Tibial nerve (tissue), 4 donors: ENCODE results near the gene CCDC169. TPM values are rescaled to one million over a fixed set of nuclear protein-coding genes. Genes with fewer than 3 reads are reported as not detected.
"Not testable (repeated sequence)": the region's sequence is repeated elsewhere in the genome, so short reads cannot be mapped to it uniquely, and the experiment has no call there.

Experiments
- DNase-seq, 2 donors: peaks; one replicate each; pipeline ENCODE4 v3.0.0-alpha.2; 2019; ENCODE audit warnings: low spot score in 2 of 2
- H3K27ac ChIP-seq, 4 donors: fragments of 200-600 bp; sonication (generic) in 3 of 4; one replicate each; pipeline ENCODE4 v1.5.1; 2017 to 2019; ENCODE audit warnings: mild to moderate bottlenecking in 1 of 4
- H3K27me3 ChIP-seq, 2 donors: fragments of 200-600 bp; sonication (generic) in 1 of 2; one replicate each; pipeline versions ENCODE4 v1.5.1 to v1.6.0; 2017 to 2019
- H3K36me3 ChIP-seq, 3 donors: fragments of 200-600 bp; sonication (generic); one replicate each; pipeline ENCODE4 v1.5.1; 2018 to 2019
- H3K4me1 ChIP-seq, 4 donors: fragments of 200-600 bp; sonication (generic) in 3 of 4; one replicate each; pipeline ENCODE4 v1.5.1; 2017 to 2019
- H3K4me3 ChIP-seq, 4 donors: fragments of 200-600 bp; sonication (generic) in 3 of 4; one replicate each; pipeline ENCODE4 v1.5.1; 2017 to 2019; ENCODE audit warnings: mild to moderate bottlenecking in 1 of 4, moderate library complexity in 1 of 4
- H3K9me3 ChIP-seq, 4 donors: fragments of 200-600 bp; sonication (generic) in 3 of 4; one replicate each; pipeline ENCODE4 v1.5.1; 2017 to 2019
- EP300 ChIP-seq, 2 donors: sonication (generic); formaldehyde crosslinking; IDR thresholded peaks; one replicate each; pipeline ENCODE4 v1.6.1; 2017; ENCODE audit warnings: antibody characterized with exemption in 2 of 2, mild to moderate bottlenecking in 1 of 2
- POLR2A ChIP-seq, 2 donors: fragments of 450-650 bp; IDR thresholded peaks; one replicate each; pipeline ENCODE4 v1.6.1; 2017; ENCODE audit warnings: antibody characterized with exemption in 2 of 2, mild to moderate bottlenecking in 2 of 2, moderate library complexity in 2 of 2
- WGBS, 2 donors: methylation state at CpG; one replicate each; pipeline ENCODE4 v1.1.5; 2018; 5-methylcytosine and 5-hydroxymethylcytosine counted together
- total RNA-seq, 4 donors: library from RNA; depleted of rRNA; stranded (reverse); fragments of >200 nt; gene quantifications; one replicate each; pipeline ENCODE4 v1.1.0, GENCODE V29; 2016
- TF ChIP-seq, protein P1 (sequence below), 5 experiments: fragments of 200-600 bp in 3 of 5; fragments of 450-650 bp in 2 of 5; sonication (generic) in 3 of 5; IDR thresholded peaks; one replicate each; pipeline ENCODE4 v1.5.1; 2016 to 2019; ENCODE audit warnings: antibody characterized with exemption in 5 of 5, mild to moderate bottlenecking in 3 of 5, moderate library complexity in 2 of 5

Gene CCDC169
- total RNA-seq, 4 donors from 2014 or later = 0.30 to 0.63 (median 0.39) TPM; not detected in 1

GRCh38 chr13:36313047-36313969 is 15.7 kb upstream of the CCDC169 start:
- TF ChIP-seq EP300 (IDR thresholded peaks at IDR 0.05) = no peak
- TF ChIP-seq, protein P1, sequence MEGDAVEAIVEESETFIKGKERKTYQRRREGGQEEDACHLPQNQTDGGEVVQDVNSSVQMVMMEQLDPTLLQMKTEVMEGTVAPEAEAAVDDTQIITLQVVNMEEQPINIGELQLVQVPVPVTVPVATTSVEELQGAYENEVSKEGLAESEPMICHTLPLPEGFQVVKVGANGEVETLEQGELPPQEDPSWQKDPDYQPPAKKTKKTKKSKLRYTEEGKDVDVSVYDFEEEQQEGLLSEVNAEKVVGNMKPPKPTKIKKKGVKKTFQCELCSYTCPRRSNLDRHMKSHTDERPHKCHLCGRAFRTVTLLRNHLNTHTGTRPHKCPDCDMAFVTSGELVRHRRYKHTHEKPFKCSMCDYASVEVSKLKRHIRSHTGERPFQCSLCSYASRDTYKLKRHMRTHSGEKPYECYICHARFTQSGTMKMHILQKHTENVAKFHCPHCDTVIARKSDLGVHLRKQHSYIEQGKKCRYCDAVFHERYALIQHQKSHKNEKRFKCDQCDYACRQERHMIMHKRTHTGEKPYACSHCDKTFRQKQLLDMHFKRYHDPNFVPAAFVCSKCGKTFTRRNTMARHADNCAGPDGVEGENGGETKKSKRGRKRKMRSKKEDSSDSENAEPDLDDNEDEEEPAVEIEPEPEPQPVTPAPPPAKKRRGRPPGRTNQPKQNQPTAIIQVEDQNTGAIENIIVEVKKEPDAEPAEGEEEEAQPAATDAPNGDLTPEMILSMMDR (IDR thresholded peaks at IDR 0.05) = no peak
- TF ChIP-seq POLR2A (IDR thresholded peaks at IDR 0.05) = no peak
- H3K36me3 ChIP-seq = peaks cover 0 to 72% (median 6%) of the 10 kb centered on the region in 3 donors
- no peak overlapping the region for H3K4me3 ChIP-seq
- no peak for DNase-seq
- H3K27me3 ChIP-seq = no peaks in the 10 kb centered on the region
- H3K9me3 ChIP-seq = no peaks in the 10 kb centered on the region
- 75 to 79% methylated on average over 3 of the region's 3 CpGs for WGBS, 2 donors
- no peaks in the 10 kb centered on the region for H3K4me1 ChIP-seq
- H3K27ac ChIP-seq = no peak overlapping the region

DNA sequence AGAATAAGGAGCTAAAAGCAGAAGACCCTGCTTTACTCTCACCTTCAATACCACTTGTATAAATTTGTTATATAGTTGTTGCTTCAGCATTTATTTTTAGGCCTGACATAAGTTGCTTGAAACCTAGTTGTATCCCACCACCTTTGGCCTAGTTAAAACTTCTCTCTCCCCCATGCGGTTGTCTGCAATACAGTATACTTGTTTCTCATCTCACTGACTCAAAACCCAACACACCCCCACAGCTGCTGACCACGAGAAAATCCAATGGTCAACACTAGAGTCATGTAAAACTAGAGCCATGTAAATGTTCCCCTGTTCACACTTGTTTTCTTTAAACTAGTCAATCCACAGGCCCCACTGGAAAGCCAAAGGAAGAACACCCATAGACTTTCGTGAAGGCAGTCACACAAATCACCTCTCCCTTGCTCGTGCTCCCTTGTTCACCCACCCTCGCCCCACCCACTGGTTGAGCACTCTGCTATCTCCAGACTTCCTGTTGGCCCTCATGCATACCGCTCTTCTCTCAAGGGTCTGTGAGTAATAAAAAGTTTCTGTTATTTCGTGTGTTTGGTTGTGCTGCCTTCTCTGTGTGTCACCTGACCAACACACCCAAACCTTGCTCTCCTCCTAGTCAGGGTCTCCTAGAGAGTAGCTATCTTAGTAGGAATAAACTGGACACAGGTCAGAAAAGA is 12.9 kb upstream of the CCDC169 start:
- Histone ChIP-seq H3K27ac (no peak overlapping the region), H3K9me3 (no peaks in the 10 kb centered on the region), H3K4me1 (no peaks in the 10 kb centered on the region), H3K4me3 (no peak overlapping the region), H3K36me3 (peaks cover 0 to 79% (median 6%) of the 10 kb centered on the region in 3 donors), H3K27me3 (no peaks in the 10 kb centered on the region)
- TF ChIP-seq EP300 (IDR thresholded peaks at IDR 0.05) (no peak), POLR2A (IDR thresholded peaks at IDR 0.05) (no peak)
- TF ChIP-seq, protein P1 (IDR thresholded peaks at IDR 0.05) = no peak
- no peak for DNase-seq
- 91 to 93% methylated on average over 7 of the region's 7 CpGs for WGBS, 2 donors

DNA sequence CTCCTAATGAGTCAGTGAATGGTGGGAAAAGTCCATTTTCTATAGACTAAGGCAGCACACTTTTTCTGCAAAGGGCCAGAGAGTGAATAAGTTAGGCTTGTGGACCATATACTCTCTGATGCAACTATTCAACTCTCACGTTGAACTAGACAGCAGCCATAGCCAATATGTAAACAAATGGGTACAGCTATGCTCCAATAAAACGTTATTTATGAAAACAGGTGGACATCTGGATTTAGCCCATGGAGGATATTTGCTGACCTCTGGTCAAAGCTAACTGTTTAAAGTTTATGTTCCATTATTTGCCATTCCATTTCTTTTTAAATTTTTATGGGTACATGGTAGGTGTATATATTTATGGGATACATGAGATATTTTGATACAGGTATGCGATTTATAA is 4.7 kb upstream of the CCDC169 start:
- 67 to 73% methylated on average over 3 of the region's 3 CpGs for WGBS, 2 donors
- peaks cover 0 to 23% (median 0%) of the 10 kb centered on the region in 3 donors for H3K36me3 ChIP-seq
- H3K27me3 ChIP-seq = no peaks in the 10 kb centered on the region
- no peak overlapping the region for H3K4me3 ChIP-seq
- no peaks in the 10 kb centered on the region for H3K9me3 ChIP-seq
- TF ChIP-seq POLR2A (IDR thresholded peaks at IDR 0.05) (no peak), EP300 (IDR thresholded peaks at IDR 0.05) (no peak)
- TF ChIP-seq, protein P1 (IDR thresholded peaks at IDR 0.05) = no peak
- H3K4me1 ChIP-seq = peaks cover 0 to 16% (median 6%) of the 10 kb centered on the region in 4 donors
- DNase-seq = no peak
- H3K27ac ChIP-seq = no peak overlapping the region

- 62 to 71% methylated on average over 3 of the region's 3 CpGs for WGBS, 2 donors
- not testable (repeated sequence) for H3K36me3 ChIP-seq, DNase-seq, H3K4me3 ChIP-seq, H3K27me3 ChIP-seq, H3K9me3 ChIP-seq
- peaks cover 0 to 20% (median 6%) of the 10 kb centered on the region in 4 donors for H3K4me1 ChIP-seq
- peak overlapping the region in 2 of 4 donors; percentile 51 to 57 for H3K27ac ChIP-seq
Observed at GRCh38 chr13:36299469-36299868, 1.9 kb upstream of the CCDC169 start.

GRCh38 chr13:36298535-36299068 is 988 bp upstream of the CCDC169 start:
- WGBS, 2 donors = 13 to 19% methylated on average over 4 of the region's 4 CpGs
- TF ChIP-seq, protein P1 (IDR thresholded peaks at IDR 0.05) = no peak
- no peak for TF ChIP-seq EP300 (IDR thresholded peaks at IDR 0.05)
- TF ChIP-seq POLR2A (IDR thresholded peaks at IDR 0.05) = no peak
- H3K4me1 ChIP-seq = peaks cover 0 to 20% (median 6%) of the 10 kb centered on the region in 4 donors
- H3K27me3 ChIP-seq = no peaks in the 10 kb centered on the region
- no peaks in the 10 kb centered on the region for H3K9me3 ChIP-seq
- no peaks in the 10 kb centered on the region for H3K36me3 ChIP-seq
- no peak for DNase-seq
- H3K27ac ChIP-seq = peak overlapping the region in 2 of 4 donors; percentile 51 to 83
- H3K4me3 ChIP-seq = peak overlapping the region in 2 of 4 donors; percentile 66 to 72
